AG04449 (cell line): Measurements from ENCODE around the gene KDM6A.

Source experiments
- CTCF ChIA-PET: fragments of 350-600 bp; formaldehyde crosslinking; extraction: SDS; loops from one replicate; lab custom pipeline; 2021; ENCODE audit warnings: antibody characterized with exemption; lab: Yijun Ruan, JAX
- POLR2A ChIA-PET: fragments of 400-600, 350-600 bp; formaldehyde crosslinking; extraction: SDS; loops from one replicate; lab custom pipeline; 2020; ENCODE audit warnings: antibody characterized with exemption, inconsistent platforms; lab: Yijun Ruan, JAX
- DNase-seq: peaks from one replicate; pipeline ENCODE4 v3.0.0-alpha.2; 2010; ENCODE audit warnings: low read depth, low spot score
- H3K4me3 ChIP-seq: 2 replicates; pipeline ENCODE4 v1.5.1; 2011; ENCODE audit warnings: low read depth, mild to moderate bottlenecking, control low read depth, low read length
- TF ChIP-seq, protein P1 (sequence below): IDR thresholded peaks from one replicate; pipeline ENCODE4 v1.5.1; 2011; ENCODE audit warnings: mild to moderate bottlenecking, moderate library complexity, low read length, control low read depth, inconsistent platforms; ENCODE audit not compliant: insufficient read depth; ENCODE audit errors: missing control alignments

KDM6A gene

DNA sequence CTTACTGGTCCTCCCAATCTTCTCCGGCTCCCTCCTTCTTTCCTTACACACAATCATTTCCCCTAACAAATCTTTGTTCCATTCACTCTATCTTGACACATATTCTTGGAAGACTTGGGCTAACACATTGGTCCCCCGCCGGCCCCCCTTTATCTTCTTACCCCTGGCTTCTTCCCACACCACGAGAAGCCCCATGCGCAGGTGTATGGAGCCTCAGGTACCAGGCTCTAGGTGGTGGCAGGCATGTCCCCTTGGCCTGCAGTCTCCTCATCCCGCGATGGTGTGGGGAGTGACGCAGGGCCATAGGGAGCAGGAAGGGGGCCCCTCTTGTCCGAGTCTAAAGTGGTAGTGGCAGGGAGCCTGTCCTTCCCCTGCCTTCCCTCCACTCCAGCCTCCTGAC is 277.8 kb downstream of the KDM6A start:
- ChIA-PET POLR2A (no interaction called here), CTCF (no interaction called here)
- H3K4me3 ChIP-seq = no peak overlapping the region
- no peak for DNase-seq
- TF ChIP-seq, protein P1, sequence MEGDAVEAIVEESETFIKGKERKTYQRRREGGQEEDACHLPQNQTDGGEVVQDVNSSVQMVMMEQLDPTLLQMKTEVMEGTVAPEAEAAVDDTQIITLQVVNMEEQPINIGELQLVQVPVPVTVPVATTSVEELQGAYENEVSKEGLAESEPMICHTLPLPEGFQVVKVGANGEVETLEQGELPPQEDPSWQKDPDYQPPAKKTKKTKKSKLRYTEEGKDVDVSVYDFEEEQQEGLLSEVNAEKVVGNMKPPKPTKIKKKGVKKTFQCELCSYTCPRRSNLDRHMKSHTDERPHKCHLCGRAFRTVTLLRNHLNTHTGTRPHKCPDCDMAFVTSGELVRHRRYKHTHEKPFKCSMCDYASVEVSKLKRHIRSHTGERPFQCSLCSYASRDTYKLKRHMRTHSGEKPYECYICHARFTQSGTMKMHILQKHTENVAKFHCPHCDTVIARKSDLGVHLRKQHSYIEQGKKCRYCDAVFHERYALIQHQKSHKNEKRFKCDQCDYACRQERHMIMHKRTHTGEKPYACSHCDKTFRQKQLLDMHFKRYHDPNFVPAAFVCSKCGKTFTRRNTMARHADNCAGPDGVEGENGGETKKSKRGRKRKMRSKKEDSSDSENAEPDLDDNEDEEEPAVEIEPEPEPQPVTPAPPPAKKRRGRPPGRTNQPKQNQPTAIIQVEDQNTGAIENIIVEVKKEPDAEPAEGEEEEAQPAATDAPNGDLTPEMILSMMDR = no peak

DNA sequence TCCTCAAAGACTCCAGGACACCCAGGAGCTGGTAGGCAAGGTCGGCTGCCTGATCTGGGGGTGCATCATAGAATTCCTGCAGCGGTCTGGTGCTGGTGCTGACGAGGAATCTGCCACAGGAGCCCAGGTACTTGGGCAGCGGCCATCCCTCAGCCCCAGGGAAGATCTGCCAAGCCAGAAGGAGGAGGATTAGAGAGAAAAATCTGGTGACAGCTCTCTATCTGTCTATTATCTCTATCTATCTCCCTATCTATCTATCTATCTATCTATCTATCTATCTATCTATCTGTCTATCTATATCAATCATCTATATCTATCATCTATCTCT is 281.0 kb downstream of the KDM6A start:
- CTCF ChIA-PET = no interaction called here
- TF ChIP-seq, protein P1 = no peak
- DNase-seq = no peak
- no peak overlapping the region for H3K4me3 ChIP-seq
- POLR2A ChIA-PET = no interaction called here

DNA sequence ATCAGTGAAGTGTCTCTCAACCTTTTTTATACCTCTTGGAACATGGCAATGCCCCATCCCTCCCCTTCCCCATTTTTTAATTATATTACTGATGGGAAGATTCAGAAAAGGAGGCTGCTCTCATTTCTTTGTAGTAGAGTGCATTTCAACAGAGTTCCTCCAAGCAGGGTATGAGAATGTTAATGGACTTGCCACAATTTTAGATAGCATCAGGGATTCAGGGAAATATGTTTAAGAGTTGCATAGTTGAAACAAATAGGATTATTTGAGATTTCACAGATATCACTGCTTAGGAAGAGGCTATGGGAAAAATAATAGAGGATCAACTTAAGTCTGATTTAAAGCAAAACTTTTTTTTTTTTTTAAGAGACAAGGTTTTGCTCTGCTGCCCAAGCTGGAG is 281.5 kb downstream of the KDM6A start:
- CTCF ChIA-PET = no interaction called here
- TF ChIP-seq, protein P1 = no peak
- POLR2A ChIA-PET = no interaction called here
- no peak overlapping the region for H3K4me3 ChIP-seq
- no peak for DNase-seq

DNA sequence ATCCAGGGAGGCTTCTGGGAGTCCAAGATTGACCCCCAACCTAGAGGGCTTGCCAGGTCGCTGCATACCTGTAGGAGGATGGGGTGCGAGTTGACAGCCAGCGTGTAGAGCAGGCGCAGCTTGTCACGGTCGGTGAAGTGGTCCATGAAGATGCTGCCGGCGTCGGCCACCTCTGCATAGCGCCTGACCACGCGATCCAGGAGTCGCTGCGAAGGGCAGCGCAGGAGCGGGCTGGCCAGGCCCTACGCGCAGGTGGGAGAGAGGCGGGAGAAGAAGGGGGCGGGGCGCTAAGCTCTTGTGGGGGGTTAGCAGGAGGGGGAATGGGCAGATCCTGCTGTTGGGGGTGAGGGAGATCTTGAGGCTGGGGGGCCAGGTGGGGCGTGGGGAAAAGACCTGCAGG is 284.7 kb downstream of the KDM6A start:
- H3K4me3 ChIP-seq = no peak overlapping the region
- TF ChIP-seq, protein P1 = no peak
- no peak for DNase-seq
- ChIA-PET CTCF (no interaction called here), POLR2A (no interaction called here)
